HG02981 (cell line): Measurements from ENCODE around the gene KNDC1.
"Not testable (repeated sequence)": the region's sequence is repeated elsewhere in the genome, so short reads cannot be mapped to it uniquely, and the experiment has no call there.

Experiments
- ATAC-seq: cut with Tn5 transposase; IDR thresholded peaks from one replicate; pipeline ENCODE4 v1.9.1; 2021; ENCODE audit warnings: mild to moderate bottlenecking, moderate library complexity; ENCODE audit not compliant: unreplicated experiment

The KNDC1 gene

GRCh38 chr10:133126431-133127290, 33.4 kb upstream of the KNDC1 start:
- no peak for ATAC-seq

- no peak for ATAC-seq
Observed at GRCh38 chr10:133127291-133128125, 32.5 kb upstream of the KNDC1 start.

- ATAC-seq, result no peak
Observed at GRCh38 chr10:133128126-133129070, 31.6 kb upstream of the KNDC1 start.

DNA sequence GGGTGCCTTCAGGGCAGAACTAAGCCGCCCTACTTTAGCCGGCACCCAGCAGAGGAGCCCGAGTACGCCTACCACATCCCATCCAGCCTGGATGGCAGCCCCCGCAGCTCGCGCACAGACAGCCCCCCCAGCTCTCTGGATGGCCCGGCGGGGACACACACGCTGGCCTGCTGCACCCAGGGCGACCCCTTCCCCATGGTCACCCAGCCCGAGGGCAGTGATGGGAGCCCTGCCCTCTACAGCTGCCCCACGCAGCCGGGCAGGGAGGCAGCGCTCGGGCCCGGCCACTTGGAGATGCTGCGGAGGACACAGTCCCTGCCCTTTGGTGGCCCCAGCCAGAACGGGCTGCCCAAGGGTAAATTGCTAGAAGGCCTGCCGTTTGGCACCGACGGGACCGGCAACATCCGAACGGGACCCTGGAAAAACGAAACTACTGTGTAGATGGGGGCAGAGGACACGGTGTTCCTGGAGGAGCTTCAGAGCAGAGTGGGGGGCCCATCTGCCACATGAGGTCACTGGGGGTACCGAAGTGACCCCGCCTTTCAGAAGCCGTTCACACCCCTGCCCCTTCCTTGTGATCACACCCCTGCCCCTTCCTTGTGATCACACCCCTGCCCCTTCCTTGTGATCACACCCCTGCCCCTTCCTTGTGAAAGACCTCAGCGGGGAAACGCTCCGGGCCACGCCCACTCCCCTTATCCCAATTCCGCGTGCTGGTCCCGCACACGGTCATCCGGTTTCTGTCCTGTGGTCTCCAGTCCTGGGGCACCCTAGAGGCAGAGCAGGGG, 30.8 kb upstream of the KNDC1 start:
- ATAC-seq, result no peak

DNA sequence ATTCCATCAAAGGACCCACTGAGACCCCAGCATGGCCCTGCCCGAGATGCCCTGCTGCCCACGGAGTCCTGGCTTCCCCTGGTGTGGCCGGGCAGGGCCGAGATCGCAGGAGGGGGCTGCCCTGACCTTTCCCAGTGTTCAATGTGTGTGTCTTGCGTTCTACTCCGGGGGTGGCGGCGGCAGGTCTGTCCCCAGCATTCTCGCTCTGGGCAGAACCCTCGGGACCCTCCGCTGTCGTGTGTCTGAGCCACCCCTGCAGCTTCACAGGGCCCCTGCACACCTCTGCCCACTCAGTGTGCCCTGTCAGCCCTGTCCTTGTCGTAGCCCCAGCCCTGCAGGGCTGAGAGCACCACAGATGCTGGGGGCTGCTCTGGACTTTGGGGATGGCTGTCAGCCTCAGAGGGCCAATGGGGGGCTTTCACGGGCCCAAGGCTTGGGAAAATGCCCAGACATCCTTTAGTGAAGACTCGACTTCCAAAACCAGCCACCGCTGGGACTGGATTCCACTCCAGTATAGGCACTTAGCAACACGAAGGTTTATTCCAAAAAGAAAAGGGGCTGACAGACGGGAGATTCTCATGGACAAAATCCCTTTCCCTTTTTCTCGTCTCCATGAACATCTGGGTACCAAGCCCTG, 30.0 kb upstream of the KNDC1 start:
- no peak for ATAC-seq

DNA sequence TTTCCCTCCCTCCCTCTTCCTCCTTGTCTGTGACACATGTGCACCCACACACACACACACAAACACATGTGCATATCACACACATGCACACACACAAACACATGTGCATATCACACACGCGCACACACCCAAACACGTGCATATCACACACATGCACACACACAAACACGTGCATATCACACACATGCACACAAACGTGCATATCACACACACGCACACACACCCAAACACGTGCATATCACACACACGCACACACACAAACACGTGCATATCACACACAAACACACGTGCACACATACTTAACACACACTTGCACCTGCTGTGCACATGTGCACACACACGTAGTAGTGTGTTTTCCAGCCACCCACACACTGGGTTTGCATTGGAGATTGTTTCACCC, 29.4 kb upstream of the KNDC1 start:
- ATAC-seq, result no peak

- ATAC-seq, result no peak
Observed at GRCh38 chr10:133131053-133131452, 29.0 kb upstream of the KNDC1 start.

GRCh38 chr10:133131734-133132472, 28.1 kb upstream of the KNDC1 start:
- no peak for ATAC-seq

- no peak for ATAC-seq
Observed at GRCh38 chr10:133132473-133133291, 27.3 kb upstream of the KNDC1 start.

DNA sequence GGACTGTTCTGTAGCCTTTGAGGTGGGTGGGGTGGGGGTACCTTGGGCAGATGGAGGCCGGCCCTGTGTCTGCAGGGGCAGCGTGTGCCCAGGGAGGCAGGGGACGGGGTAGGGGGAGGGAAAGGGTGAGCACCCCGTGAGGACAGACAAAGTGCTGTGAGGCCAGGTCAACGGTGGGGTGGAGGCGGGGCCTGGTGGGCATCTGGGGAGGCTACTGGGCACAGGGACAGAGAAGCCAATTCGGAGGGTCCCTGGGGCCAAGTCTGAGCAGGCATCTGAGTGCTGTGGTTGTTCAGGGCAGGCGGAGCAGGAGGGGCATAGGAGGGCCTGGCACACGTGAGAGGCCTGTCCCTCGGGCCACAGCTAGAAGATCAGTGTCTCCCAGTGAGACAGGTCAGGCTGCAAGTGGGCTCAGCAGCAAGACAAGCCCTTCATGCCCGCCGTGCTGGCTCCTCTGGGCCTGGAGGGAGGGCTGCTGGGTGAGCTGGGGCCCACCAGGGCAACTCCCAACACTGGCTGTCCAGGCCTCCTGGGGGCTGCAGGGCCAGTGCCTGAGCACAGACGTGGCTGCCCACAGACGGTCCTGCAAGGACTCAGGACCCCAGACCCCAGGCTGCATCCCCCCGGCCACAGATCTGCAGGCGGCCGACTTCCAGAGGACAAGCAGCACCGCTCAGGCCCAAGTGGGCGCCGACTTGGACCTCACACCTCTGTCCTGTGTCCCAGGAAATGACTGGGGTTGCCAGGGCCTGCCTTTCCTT, 26.4 kb upstream of the KNDC1 start:
- ATAC-seq, result no peak

- no peak for ATAC-seq
Observed at GRCh38 chr10:133134411-133135115, 25.5 kb upstream of the KNDC1 start.

DNA sequence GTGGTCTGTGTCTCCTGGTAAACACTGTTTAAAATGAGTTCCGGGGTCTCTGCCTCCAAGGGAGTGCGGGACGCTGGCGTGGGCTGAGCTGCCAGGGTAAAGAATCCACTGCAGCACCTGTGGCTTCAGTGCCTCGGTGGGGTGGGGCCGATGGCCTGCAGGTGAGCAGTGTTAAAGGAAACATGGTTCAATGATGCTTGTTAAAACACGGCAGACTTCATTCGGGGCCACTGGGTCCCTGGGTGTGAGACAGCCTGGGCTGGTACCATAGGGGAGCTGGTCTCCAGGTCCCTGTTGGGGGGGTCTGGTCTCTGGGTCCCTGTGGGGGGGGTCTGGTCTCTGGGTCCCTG, 24.9 kb upstream of the KNDC1 start:
- no peak for ATAC-seq

GRCh38 chr10:133137486-133138145, 22.4 kb upstream of the KNDC1 start:
- not testable (repeated sequence) for ATAC-seq

DNA sequence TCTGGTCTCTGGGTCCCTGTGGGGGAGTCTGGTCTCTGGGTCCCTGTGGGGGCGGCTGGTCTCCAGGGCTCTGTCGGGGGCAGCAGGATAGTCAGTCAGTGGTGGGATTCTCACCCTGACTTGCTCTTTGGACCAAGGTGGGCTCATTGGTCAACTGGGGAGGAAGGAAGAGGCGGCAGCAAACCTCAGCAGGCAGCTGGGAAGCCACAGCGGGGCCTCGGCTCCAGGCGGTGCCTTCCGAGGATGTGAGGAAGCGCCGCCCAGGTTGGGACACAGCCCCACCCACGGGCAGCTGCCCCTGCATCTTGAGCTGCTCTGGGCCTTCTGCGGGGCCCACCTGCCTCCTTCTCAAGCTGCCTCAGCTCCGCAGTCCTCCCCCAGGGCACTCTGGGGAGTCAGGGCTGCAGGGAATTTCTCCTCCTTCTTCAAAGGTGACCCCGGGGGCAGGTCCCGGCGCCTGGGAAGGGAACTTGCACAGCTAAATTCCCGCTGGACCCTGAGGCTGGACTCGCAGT, 20.4 kb upstream of the KNDC1 start:
- ATAC-seq, result no peak

DNA sequence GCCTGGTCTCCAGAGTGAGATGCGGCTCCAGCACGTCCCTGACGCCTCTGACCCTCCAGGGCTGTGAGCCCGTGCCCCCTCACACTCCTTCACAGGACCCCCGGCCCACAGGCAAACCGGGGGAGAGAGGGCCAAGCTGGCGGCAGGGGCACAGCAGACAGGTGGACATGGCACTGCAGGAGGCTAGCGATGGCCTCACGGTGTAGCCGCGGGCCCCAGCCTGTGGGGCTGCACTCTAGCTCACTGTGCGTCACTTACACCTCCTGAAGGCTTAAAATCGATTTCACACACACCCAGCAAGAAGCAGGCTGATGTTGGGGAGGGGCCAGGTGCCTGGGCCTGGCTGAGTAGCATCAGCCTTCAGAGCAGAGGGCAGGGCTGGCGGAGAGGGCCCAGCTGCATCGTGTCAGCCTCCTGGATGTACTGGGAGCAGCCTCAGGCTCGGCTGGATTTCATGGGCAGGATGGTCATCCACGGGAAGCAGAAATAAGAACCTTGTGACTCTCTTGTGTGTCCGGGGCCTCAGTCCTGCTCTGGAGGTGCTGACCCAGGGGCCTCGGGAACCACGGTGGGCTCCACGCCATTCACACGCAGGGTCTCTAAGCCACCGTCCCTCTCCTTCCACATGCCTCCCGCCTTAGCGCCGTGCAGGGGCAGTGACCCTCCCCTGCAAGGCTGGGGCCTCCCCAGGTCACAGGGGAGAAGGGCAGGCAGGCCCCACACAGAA, 19.4 kb upstream of the KNDC1 start:
- no peak for ATAC-seq
